OCI-LY1 (cell line): ENCODE measurements around the gene TIMP2.

Experiments
- EZH2 ChIP-seq: fragments of 200-600 bp; sonication (generic), shearing (Covaris generic); IDR thresholded peaks from 2 replicates; pipeline ENCODE4 v1.8.0; 2017; ENCODE audit warnings: borderline replicate concordance, mixed run types, mild to moderate bottlenecking, antibody characterized with exemption, low read length, moderate library complexity, mixed read lengths
- TF ChIP-seq, protein P1 (sequence below): fragments of 200-600 bp; sonication (generic), shearing (Covaris generic); IDR thresholded peaks from 2 replicates; pipeline ENCODE4 v1.5.1; 2017; ENCODE audit warnings: mild to moderate bottlenecking, antibody characterized with exemption, low read length, moderate library complexity, mixed read lengths

DNA sequence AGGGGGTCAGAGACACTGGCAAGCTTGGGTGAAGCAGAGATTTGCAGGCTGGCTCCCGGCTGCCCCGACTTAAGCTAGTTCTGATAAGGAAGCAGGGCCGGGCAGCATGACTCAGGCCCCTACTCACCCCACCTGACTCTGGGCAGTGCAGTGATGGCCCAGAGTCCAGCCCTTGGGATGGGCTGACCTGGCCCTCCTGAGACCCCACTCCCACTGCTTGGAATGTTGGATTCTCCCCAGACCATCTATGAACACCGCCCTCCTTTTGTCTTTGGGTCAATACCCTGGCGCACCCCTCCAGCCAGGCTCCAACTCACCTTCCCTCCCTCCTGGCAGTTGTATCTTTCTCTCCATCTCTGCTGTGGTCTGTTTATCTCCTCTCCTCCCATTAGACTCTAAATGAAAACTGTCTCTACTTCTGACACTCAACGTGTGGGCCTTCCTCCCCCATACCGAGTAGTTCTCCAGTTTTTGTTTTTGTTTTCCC, 33.5 kb upstream of the TIMP2 start:
- TF ChIP-seq, protein P1, sequence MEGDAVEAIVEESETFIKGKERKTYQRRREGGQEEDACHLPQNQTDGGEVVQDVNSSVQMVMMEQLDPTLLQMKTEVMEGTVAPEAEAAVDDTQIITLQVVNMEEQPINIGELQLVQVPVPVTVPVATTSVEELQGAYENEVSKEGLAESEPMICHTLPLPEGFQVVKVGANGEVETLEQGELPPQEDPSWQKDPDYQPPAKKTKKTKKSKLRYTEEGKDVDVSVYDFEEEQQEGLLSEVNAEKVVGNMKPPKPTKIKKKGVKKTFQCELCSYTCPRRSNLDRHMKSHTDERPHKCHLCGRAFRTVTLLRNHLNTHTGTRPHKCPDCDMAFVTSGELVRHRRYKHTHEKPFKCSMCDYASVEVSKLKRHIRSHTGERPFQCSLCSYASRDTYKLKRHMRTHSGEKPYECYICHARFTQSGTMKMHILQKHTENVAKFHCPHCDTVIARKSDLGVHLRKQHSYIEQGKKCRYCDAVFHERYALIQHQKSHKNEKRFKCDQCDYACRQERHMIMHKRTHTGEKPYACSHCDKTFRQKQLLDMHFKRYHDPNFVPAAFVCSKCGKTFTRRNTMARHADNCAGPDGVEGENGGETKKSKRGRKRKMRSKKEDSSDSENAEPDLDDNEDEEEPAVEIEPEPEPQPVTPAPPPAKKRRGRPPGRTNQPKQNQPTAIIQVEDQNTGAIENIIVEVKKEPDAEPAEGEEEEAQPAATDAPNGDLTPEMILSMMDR: no peak
- TF ChIP-seq EZH2: no peak
